MV-4-11 (cell line): ENCODE measurements around the gene ARL5A.

ENCODE experiments used
- DNase-seq: peaks from one replicate; lab custom pipeline; 2025; lab: John Stamatoyannopoulos, UW

ARL5A gene

GRCh38 chr2:151766437-151767153 lies 61.6 kb downstream of the ARL5A start:
- no peak for DNase-seq

DNA sequence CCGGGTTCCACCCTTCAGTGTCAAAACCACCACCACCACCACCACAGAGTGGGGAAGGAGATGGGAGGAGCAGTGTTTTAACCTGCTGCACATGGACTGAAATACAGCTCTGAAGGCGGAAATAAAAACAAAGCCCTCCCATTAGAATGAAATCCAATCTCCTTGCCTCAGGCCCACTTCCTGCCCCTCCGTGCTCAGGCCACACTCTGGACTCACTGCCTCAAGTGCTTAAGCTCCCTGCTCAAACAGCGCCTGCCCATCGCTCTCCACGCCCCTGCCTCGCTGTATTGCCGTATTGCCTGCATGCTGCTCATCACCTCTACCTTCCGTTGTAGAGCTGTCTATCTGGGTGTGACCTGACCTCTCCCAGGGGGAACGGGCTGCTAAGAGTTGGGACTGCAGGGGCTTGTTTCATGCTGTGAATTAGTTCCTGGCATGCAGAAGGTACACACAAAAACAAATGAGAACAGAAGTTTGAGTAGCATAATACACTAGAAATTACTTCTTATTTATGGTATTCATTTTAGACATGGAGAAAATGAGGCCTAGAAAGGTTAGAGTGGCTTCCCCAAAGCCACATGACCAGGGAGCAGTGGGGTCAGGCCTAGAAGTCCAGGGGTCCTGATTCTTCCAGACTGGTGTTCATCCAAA lies 62.3 kb downstream of the ARL5A start:
- no peak for DNase-seq

DNA sequence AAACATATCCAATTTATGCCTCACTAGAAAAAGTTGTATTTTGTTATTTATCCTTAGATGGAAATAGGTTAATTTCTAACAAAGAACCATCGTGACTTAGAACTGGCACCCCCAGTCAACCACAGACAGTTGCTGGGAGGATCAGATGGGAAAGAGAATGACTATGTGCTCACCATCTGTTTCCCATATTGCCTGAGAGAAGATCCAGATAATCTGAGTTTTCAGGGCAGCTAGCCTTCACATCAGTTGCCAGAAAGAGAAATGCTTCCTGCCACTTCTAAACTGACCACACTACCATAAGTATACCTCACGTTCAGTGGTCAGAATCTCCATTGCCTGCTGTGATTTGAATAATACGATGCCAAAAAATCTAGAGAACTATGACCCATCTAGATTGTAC lies 65.5 kb downstream of the ARL5A start:
- DNase-seq, result no peak

DNA sequence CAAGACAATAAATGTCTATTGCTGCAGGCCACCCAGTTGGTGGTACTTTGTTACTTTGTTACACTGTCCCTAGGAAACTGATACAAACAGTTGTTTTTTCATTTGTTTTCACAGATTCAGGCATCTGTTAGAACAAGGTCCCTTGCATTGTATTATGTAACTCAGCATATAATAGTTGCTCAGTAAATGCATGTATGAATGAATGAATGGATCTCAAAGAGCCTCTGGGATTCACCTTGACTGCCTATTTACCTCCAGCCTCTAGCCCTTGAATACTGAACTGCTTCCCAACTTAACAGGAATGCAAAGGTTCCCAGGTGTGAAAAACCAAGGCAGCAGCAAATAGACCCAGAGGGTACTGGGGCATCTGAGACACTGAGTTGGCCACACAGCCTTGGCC lies 66.5 kb downstream of the ARL5A start:
- DNase-seq, result no peak

DNA sequence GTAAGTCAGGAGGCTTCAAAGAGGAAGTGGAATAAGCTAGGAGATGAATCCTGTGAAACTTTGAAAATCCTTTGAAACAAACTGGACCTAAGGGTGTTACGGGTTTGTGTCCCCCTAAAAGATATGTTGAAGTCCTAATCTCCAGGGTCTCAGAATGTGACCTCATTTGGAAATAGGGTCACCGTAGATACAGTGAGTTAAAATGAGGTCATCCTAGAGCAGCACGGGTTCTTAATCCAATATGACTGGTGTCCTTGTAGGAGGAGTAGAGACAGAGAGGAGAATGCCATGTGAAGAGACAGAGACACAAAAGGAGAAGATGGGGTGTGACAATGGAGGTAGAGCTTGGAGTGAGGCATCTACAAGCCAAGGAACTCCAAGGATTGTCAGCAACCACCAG lies 67.0 kb downstream of the ARL5A start:
- DNase-seq, result no peak

GRCh38 chr2:151760139-151760650 lies 68.0 kb downstream of the ARL5A start:
- no peak for DNase-seq

DNA sequence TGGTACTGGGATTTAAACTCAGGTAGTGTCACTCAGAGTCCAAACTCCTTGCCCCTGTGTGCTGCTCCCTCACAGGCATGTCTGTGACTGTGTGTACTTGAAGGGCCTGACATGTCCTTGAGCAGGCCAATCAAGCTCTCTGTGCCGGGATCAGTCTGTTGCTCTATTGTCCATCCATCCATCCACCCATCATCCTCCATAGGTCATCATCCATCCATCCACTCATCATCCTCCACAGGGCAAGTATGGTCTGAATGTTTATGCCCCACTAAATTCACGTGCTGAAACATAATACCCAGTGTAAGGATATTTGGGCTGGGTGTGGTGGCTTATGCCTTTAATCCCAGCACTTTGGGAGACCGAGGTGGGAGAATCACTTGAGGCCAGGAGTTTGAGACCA lies 69.5 kb downstream of the ARL5A start:
- DNase-seq, result no peak

- DNase-seq, result no peak
Observed at GRCh38 chr2:151757861-151758260, 70.4 kb downstream of the ARL5A start.

- no peak for DNase-seq
Observed at GRCh38 chr2:151756820-151757219, 71.4 kb downstream of the ARL5A start.

- DNase-seq, result no peak
Observed at GRCh38 chr2:151754253-151754897, 73.8 kb downstream of the ARL5A start.

DNA sequence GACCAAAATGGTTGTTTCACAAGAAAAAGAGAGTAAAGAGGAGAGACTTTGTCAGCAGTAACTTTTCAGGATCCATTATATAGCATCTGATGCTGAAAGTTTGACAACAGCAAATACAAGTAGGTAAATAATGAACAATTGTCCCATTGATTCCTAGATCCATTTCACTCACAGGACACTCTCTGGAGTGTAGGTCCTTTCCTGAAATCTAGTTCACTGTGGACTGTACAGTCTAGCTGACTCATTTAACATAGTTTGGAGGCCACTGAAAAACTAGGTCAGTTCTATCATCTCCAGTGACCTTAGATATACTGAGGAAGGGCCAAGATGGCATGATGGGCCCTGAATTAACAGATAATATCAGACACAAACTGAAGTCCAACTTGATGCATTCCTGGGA lies 74.7 kb downstream of the ARL5A start:
- DNase-seq, result no peak
